Prostate gland (tissue), 2 donors: ENCODE results near the gene CHST2.

Source experiments
- CTCF ChIP-seq, 4 experiments: fragments of 200-600 bp in 2 of 4; fragments of 450-650 bp in 2 of 4; sonication (generic) in 2 of 4; IDR thresholded peaks; 1 replicate in 3 of 4; 2 replicates in 1 of 4; pipeline ENCODE4 v1.5.1; 2016 to 2019; ENCODE audit warnings: antibody characterized with exemption in 4 of 4, mild to moderate bottlenecking in 2 of 4, moderate library complexity in 2 of 4
- POLR2A ChIP-seq: fragments of 450-650 bp; IDR thresholded peaks from one replicate; pipeline ENCODE4 v1.6.1; 2016; ENCODE audit warnings: antibody characterized with exemption, mild to moderate bottlenecking

GRCh38 chr3:143105170-143105569, 14.4 kb upstream of the CHST2 start:
- TF ChIP-seq CTCF (IDR thresholded peaks at IDR 0.05) (no peak), POLR2A (no peak)
